ENCODE measurements around the gene QPRT. TPM values are rescaled to one million over a fixed set of nuclear protein-coding genes. Genes with fewer than 3 reads are reported as not detected.
"Not testable (repeated sequence)": the region's sequence is repeated elsewhere in the genome, so short reads cannot be mapped to it uniquely, and the experiment has no call there.

QPRT gene
- total RNA-seq, 1 experiment from 2014 or later = 31.1 TPM

- H3K9me3 ChIP-seq (ENCODE audit: low read depth, low read length, poor library complexity, severe bottlenecking) = no peaks in the 10 kb centered on the region
- ChIA-PET POLR2A (ENCODE audit: low non-redundant PET) (interaction anchor here (0.7 kb wide), 1 partner anchor 413 kb away, joined by 20 read pairs; no protein-coding TSS in a partner anchor), CTCF (no interaction called here)
- no peak overlapping the region for H3K4me3 ChIP-seq (ENCODE audit: low read depth, low read length, poor library complexity, severe bottlenecking)
- BruUV-seq (replicated peaks) = no TSS peak
- intact Hi-C loops (cut with micrococcal nuclease; ENCODE audit: unreplicated experiment) = no loop called here
- no peak overlapping the region for H3K27ac ChIP-seq (ENCODE audit: low read depth, low read length, poor library complexity, severe bottlenecking)
- H3K27me3 ChIP-seq (replicated peaks; ENCODE audit: insufficient read depth, low read depth, low read length, poor library complexity) = no peaks in the 10 kb centered on the region
- H3K4me1 ChIP-seq (ENCODE audit: insufficient read depth, low read length, poor library complexity, severe bottlenecking) = no peaks in the 10 kb centered on the region
- TF ChIP-seq EZH2 (IDR thresholded peaks at IDR 0.05; ENCODE audit: borderline replicate concordance, low read depth, low read length, poor library complexity, severe bottlenecking) = no peak
- no peak for TF ChIP-seq CTCF (conservative IDR thresholded peaks at IDR 0.05; ENCODE audit: low read depth, low read length)
- no peak for DNase-seq (ENCODE audit: low spot score)
- no peaks in the 10 kb centered on the region for H3K36me3 ChIP-seq (ENCODE audit: insufficient read depth, low read length, poor library complexity, severe bottlenecking)
Observed at GRCh38 chr16:29653471-29653870, 25.5 kb upstream of the QPRT start.

GRCh38 chr16:29653890-29654289, 25.1 kb upstream of the QPRT start:
- CTCF ChIA-PET; POLR2A ChIA-PET (ENCODE audit: low non-redundant PET); H3K27me3 ChIP-seq (replicated peaks; ENCODE audit: insufficient read depth, low read depth, low read length, poor library complexity); H3K4me3 ChIP-seq (ENCODE audit: low read depth, low read length, poor library complexity, severe bottlenecking); H3K9me3 ChIP-seq (ENCODE audit: low read depth, low read length, poor library complexity, severe bottlenecking); H3K36me3 ChIP-seq (ENCODE audit: insufficient read depth, low read length, poor library complexity, severe bottlenecking); DNase-seq (ENCODE audit: low spot score); intact Hi-C loops (cut with micrococcal nuclease; ENCODE audit: unreplicated experiment); BruUV-seq (replicated peaks); H3K27ac ChIP-seq (ENCODE audit: low read depth, low read length, poor library complexity, severe bottlenecking); H3K4me1 ChIP-seq (ENCODE audit: insufficient read depth, low read length, poor library complexity, severe bottlenecking): not testable (repeated sequence)

GRCh38 chr16:29656688-29657523, 22.1 kb upstream of the QPRT start:
- BruUV-seq (replicated peaks) = no TSS peak
- TF ChIP-seq EZH2 (IDR thresholded peaks at IDR 0.05; ENCODE audit: borderline replicate concordance, low read depth, low read length, poor library complexity, severe bottlenecking) (no peak), CTCF (conservative IDR thresholded peaks at IDR 0.05; ENCODE audit: low read depth, low read length) (no peak)
- intact Hi-C loops (cut with micrococcal nuclease; ENCODE audit: unreplicated experiment) = no loop called here
- no peaks in the 10 kb centered on the region for H3K9me3 ChIP-seq (ENCODE audit: low read depth, low read length, poor library complexity, severe bottlenecking)
- no peaks in the 10 kb centered on the region for H3K27me3 ChIP-seq (replicated peaks; ENCODE audit: insufficient read depth, low read depth, low read length, poor library complexity)
- H3K4me3 ChIP-seq (ENCODE audit: low read depth, low read length, poor library complexity, severe bottlenecking) = no peak overlapping the region
- no peaks in the 10 kb centered on the region for H3K4me1 ChIP-seq (ENCODE audit: insufficient read depth, low read length, poor library complexity, severe bottlenecking)
- DNase-seq (ENCODE audit: low spot score) = no peak
- H3K27ac ChIP-seq (ENCODE audit: low read depth, low read length, poor library complexity, severe bottlenecking) = no peak overlapping the region
- ChIA-PET CTCF (no interaction called here), POLR2A (ENCODE audit: low non-redundant PET) (no interaction called here)
- H3K36me3 ChIP-seq (ENCODE audit: insufficient read depth, low read length, poor library complexity, severe bottlenecking) = no peaks in the 10 kb centered on the region

GRCh38 chr16:29658705-29659104, 20.3 kb upstream of the QPRT start:
- CTCF ChIA-PET = no interaction called here
- BruUV-seq (replicated peaks) = no TSS peak
- intact Hi-C loops (cut with micrococcal nuclease; ENCODE audit: unreplicated experiment) = no loop called here
- Histone ChIP-seq H3K27ac (ENCODE audit: low read depth, low read length, poor library complexity, severe bottlenecking) (no peak overlapping the region), H3K36me3 (ENCODE audit: insufficient read depth, low read length, poor library complexity, severe bottlenecking) (no peaks in the 10 kb centered on the region), H3K4me3 (ENCODE audit: low read depth, low read length, poor library complexity, severe bottlenecking) (no peak overlapping the region), H3K27me3 (replicated peaks; ENCODE audit: insufficient read depth, low read depth, low read length, poor library complexity) (no peaks in the 10 kb centered on the region), H3K9me3 (ENCODE audit: low read depth, low read length, poor library complexity, severe bottlenecking) (no peaks in the 10 kb centered on the region), H3K4me1 (ENCODE audit: insufficient read depth, low read length, poor library complexity, severe bottlenecking) (no peaks in the 10 kb centered on the region)
- DNase-seq (ENCODE audit: low spot score) = no peak
- TF ChIP-seq CTCF (conservative IDR thresholded peaks at IDR 0.05; ENCODE audit: low read depth, low read length) (no peak), EZH2 (IDR thresholded peaks at IDR 0.05; ENCODE audit: borderline replicate concordance, low read depth, low read length, poor library complexity, severe bottlenecking) (no peak)
- POLR2A ChIA-PET (ENCODE audit: low non-redundant PET) = no interaction called here

Data from A673 (cell line).